ENCODE data around the gene SIAH2.
A peak's percentile ranks its signal among the peaks of the same experiment; 100 is the strongest.

SIAH2 gene

GRCh38 chr3:150787741-150788370, 24.9 kb upstream of the SIAH2 start:
- TF ChIP-seq, protein P1, sequence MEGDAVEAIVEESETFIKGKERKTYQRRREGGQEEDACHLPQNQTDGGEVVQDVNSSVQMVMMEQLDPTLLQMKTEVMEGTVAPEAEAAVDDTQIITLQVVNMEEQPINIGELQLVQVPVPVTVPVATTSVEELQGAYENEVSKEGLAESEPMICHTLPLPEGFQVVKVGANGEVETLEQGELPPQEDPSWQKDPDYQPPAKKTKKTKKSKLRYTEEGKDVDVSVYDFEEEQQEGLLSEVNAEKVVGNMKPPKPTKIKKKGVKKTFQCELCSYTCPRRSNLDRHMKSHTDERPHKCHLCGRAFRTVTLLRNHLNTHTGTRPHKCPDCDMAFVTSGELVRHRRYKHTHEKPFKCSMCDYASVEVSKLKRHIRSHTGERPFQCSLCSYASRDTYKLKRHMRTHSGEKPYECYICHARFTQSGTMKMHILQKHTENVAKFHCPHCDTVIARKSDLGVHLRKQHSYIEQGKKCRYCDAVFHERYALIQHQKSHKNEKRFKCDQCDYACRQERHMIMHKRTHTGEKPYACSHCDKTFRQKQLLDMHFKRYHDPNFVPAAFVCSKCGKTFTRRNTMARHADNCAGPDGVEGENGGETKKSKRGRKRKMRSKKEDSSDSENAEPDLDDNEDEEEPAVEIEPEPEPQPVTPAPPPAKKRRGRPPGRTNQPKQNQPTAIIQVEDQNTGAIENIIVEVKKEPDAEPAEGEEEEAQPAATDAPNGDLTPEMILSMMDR (IDR thresholded peaks at IDR 0.05; ENCODE audit: low read depth, low read length, missing control alignments), result peak; percentile 94
- DNase-seq (ENCODE audit: low read depth), result no peak

GRCh38 chr3:150786791-150787190, 23.8 kb upstream of the SIAH2 start:
- TF ChIP-seq, protein P1 (IDR thresholded peaks at IDR 0.05; ENCODE audit: low read depth, low read length, missing control alignments), result no peak
- no peak overlapping the region for H3K4me3 ChIP-seq (ENCODE audit: low read depth, low read length)
- DNase-seq (ENCODE audit: low read depth), result no peak

More at GRCh38 chr3:150787741-150788370, 24.9 kb upstream of the SIAH2 start:
- no peak overlapping the region for H3K4me3 ChIP-seq (ENCODE audit: low read depth, low read length)

DNA sequence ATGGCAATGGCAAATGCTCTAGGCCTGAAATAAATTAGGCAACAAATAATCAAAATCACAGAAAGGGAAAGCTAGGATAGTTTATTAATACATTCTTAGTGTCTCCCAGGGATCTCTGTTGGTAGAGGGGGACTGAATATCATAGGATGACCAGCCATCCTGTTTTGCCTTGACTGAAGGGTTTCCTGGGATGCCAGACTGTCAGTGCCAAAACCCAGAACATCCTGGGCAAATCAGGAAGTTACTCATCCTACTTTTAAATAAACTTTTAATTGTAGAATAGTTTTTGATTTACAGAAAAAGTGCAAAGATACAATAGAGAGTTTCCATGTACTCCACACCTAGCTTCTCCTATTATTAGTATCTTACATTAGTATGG, 21.8 kb upstream of the SIAH2 start:
- DNase-seq (ENCODE audit: low read depth), result no peak
- TF ChIP-seq, protein P1 (IDR thresholded peaks at IDR 0.05; ENCODE audit: low read depth, low read length, missing control alignments), result no peak
- H3K4me3 ChIP-seq (ENCODE audit: low read depth, low read length), result no peak overlapping the region

GRCh38 chr3:150783920-150784746, 21.2 kb upstream of the SIAH2 start:
- TF ChIP-seq, protein P1 (IDR thresholded peaks at IDR 0.05; ENCODE audit: low read depth, low read length, missing control alignments), result no peak
- no peak for DNase-seq (ENCODE audit: low read depth)
- no peak overlapping the region for H3K4me3 ChIP-seq (ENCODE audit: low read depth, low read length)

- no peak overlapping the region for H3K4me3 ChIP-seq (ENCODE audit: low read depth, low read length)
- DNase-seq (ENCODE audit: low read depth), result no peak
- TF ChIP-seq, protein P1 (IDR thresholded peaks at IDR 0.05; ENCODE audit: low read depth, low read length, missing control alignments), result no peak
These were observed 20.3 kb upstream of the SIAH2 start for GRCh38 chr3:150783316-150783715.

DNA sequence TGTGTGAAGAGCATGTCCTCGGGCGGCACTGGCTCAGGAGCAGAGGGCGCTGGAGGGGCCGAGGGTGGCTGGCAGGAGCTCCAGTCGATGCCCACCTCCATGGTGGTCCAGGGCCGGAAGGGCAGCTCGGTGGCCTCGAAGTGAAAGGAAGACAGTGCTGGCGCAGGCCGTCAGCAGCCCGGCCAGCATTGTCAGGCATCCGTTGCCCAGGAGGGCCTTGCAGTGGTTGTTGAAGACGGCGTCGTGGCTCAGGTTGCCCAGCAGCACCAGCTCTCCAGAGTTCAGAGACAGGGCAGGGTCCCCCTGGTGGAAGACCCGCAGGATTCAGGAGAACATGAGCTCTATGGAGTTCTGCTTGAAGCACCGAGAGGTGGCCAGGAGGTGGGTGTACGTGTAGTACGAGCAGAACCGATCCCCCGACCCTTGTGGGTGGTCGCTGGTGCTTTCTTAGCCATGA, 16.5 kb upstream of the SIAH2 start:
- H3K4me3 ChIP-seq (ENCODE audit: low read depth, low read length), result no peak overlapping the region
- TF ChIP-seq, protein P1 (IDR thresholded peaks at IDR 0.05; ENCODE audit: low read depth, low read length, missing control alignments), result no peak
- no peak for DNase-seq (ENCODE audit: low read depth)

Measured in GM12864 (cell line).